SH-SY5Y (cell line): ENCODE data around the gene ZNF44.

Experiments used
- GATA2 ChIP-seq: IDR thresholded peaks from 2 replicates; pipeline ENCODE4 v1.6.1; 2011; ENCODE audit warnings: mild to moderate bottlenecking, low read depth, low read length
- GATA3 ChIP-seq: IDR thresholded peaks from 2 replicates; pipeline ENCODE4 v1.6.1; 2011; ENCODE audit warnings: low read depth, mild to moderate bottlenecking, low read length, moderate library complexity

DNA sequence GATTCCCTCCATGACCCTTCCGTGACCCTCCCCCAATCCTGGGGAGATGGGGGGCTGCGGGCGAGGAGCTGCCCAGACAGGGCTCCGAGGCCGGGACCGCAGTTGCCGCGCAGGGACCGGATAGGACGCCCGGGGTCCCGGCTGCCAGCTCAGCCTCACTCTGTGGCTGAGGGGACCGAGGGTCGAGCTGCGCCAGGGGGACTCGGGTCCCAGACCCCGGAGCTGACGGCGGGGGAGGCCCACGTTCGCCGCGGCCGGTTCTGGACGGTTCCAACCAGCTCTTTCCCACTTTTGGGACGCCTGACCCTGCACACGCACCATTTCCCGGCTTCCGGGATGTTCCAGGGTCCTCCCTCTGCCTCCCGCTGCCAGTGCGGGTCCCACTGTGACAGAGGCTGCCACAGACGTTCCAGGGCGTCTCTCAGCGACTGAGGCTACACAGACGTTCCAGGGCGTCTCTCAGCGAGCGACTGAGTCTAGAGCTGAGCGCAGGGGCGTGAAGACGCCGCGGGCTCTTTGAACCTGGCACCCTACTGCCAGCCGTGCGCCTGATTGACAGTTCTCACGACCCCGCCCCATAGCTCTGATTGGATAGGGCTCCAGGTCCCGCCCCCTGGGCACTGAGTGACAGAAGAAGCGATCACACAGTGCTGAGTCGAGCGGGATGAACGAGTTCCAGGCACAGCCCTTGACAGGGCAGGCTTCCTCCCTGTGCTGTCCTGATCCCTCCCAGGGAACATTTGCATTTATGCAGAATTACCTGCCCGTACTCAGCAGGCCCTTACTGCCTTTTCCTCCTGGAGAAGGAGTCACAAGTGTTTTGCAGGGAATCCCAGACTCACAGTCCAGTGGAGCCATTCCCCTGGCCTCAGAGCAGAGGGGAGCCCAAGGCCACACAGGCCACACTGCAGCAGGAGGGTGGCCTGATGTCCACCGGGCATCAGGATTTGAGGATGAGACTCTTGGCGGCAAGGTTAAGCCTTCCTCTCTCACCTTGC, 38.8 kb upstream of the ZNF44 start, which contains the start of gene ZNF563:
- no peak for TF ChIP-seq GATA3
- no peak for TF ChIP-seq GATA2
